ENCODE data around the gene EFS.

DNA sequence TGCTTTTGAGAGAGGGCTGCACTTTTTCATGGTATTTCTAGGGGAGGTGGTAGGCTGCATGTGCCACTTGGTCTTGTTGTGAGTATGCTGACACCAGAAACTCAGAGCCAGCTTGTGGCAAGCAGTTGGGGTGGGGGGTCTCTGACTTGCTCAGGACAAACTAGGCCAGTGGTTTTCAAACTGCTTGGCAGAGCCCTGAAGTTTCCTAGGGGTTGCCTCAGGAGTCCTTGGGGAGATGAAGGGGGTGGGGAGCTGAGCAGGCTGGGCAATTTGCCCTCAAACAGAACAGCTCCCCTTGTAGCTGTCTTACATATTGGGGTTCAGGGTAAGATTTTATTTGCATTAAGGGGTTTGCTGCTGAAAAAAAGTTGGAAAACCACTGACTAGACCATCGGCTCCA lies 54.4 kb downstream of the EFS start:
- TF ChIP-seq, protein P1, sequence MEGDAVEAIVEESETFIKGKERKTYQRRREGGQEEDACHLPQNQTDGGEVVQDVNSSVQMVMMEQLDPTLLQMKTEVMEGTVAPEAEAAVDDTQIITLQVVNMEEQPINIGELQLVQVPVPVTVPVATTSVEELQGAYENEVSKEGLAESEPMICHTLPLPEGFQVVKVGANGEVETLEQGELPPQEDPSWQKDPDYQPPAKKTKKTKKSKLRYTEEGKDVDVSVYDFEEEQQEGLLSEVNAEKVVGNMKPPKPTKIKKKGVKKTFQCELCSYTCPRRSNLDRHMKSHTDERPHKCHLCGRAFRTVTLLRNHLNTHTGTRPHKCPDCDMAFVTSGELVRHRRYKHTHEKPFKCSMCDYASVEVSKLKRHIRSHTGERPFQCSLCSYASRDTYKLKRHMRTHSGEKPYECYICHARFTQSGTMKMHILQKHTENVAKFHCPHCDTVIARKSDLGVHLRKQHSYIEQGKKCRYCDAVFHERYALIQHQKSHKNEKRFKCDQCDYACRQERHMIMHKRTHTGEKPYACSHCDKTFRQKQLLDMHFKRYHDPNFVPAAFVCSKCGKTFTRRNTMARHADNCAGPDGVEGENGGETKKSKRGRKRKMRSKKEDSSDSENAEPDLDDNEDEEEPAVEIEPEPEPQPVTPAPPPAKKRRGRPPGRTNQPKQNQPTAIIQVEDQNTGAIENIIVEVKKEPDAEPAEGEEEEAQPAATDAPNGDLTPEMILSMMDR (IDR thresholded peaks at IDR 0.05; ENCODE audit: low read depth, low read length): no peak
- no peak for TF ChIP-seq POLR2A (IDR thresholded peaks at IDR 0.05; ENCODE audit: extremely low read depth, insufficient read length)
- no peak for TF ChIP-seq MAX (IDR thresholded peaks at IDR 0.05; ENCODE audit: low read depth, low read length)
- no peak for TF ChIP-seq MYC (IDR thresholded peaks at IDR 0.05; ENCODE audit: low read depth, low read length)
